RWPE1 (cell line): ENCODE data around the gene PTPRE.

Source experiments
- CTCF ChIA-PET: fragments of 350-600 bp; sonication (Branson Sonifier 250); formaldehyde crosslinking; extraction: SDS; loops from one replicate; lab custom pipeline; 2021; lab: Yijun Ruan, JAX
- POLR2A ChIA-PET: fragments of 400-600 bp; formaldehyde crosslinking; extraction: SDS; loops from one replicate; lab custom pipeline; 2020; ENCODE audit warnings: antibody characterized with exemption; ENCODE audit not compliant: low non-redundant PET; lab: Yijun Ruan, JAX
- DNase-seq: peaks from one replicate; pipeline ENCODE4 v3.0.0; 2012; ENCODE audit warnings: low spot score
- H3K27ac ChIP-seq: fragments of 450-650 bp; 2 replicates; pipeline ENCODE4 v1.5.1; 2017
- TF ChIP-seq, protein P1 (sequence below): fragments of 450-650 bp; conservative IDR thresholded peaks from 2 replicates; pipeline ENCODE4 v1.5.1; 2017; ENCODE audit warnings: low read depth, mild to moderate bottlenecking

The PTPRE gene

DNA sequence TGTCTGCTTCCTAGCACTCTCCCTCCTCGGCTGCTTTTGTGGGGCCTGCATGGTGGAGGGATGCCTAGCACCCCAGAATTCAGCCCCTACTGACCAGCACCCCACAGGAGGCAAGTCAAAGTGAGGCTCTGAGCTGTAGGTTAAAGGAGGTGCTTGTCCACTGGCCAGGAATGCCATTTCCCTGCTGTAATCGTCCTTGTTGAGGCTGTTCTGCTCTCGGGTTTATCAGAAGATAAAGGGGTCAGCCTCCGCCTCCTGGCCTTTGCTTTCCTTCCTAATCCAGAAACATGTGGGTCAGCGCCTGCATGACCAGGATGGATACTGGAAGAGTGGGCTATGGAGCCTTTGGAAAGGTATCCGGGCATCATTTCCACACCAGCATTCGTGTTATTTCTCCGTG lies 120.4 kb downstream of the PTPRE start:
- H3K27ac ChIP-seq: no peak overlapping the region
- no peak for DNase-seq
- CTCF ChIA-PET: interaction anchor here (1.4 to 1.6 kb wide), 2 partner anchors 9 to 11 kb away, joined by 3 to 8 read pairs; no protein-coding TSS in a partner anchor
- POLR2A ChIA-PET: no interaction called here
- TF ChIP-seq, protein P1, sequence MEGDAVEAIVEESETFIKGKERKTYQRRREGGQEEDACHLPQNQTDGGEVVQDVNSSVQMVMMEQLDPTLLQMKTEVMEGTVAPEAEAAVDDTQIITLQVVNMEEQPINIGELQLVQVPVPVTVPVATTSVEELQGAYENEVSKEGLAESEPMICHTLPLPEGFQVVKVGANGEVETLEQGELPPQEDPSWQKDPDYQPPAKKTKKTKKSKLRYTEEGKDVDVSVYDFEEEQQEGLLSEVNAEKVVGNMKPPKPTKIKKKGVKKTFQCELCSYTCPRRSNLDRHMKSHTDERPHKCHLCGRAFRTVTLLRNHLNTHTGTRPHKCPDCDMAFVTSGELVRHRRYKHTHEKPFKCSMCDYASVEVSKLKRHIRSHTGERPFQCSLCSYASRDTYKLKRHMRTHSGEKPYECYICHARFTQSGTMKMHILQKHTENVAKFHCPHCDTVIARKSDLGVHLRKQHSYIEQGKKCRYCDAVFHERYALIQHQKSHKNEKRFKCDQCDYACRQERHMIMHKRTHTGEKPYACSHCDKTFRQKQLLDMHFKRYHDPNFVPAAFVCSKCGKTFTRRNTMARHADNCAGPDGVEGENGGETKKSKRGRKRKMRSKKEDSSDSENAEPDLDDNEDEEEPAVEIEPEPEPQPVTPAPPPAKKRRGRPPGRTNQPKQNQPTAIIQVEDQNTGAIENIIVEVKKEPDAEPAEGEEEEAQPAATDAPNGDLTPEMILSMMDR: no peak

DNA sequence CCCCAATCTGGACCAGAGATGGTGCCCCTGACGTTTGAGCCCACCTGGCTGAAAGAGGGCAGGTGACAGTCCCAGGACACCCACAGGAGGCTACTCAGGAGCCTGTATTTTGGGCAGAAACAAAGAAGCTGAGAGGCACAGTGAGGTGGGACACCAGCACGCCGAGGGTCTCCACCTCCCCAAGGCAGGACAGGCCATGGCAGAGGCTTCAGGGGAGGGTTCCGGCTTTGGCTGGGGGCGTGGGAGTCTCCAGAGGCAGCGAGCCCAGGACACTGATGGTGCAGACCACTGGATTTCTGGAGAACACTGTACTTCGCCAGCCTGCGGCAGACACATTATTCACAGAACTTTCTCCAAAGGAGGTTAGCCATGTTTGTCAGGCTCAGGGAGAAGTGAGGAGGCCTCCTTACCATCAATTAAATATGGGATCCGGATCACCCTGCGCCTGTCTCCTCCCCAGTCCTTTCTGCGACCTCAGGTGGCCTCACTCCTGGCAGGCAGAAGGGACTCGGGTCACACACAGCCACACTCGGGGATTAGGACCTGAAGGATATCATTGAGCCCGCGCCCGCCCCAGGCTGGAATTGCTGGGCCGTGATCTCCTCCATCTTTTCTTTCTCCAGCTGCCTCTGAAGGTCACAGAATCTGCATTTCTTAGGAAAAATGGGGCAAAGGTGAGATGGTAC lies 121.1 kb downstream of the PTPRE start:
- no peak for DNase-seq
- POLR2A ChIA-PET: no interaction called here
- TF ChIP-seq, protein P1: no peak
- CTCF ChIA-PET: no interaction called here
- H3K27ac ChIP-seq: no peak overlapping the region

GRCh38 chr10:128028508-128029289 lies 121.8 kb downstream of the PTPRE start:
- DNase-seq: no peak
- POLR2A ChIA-PET: no interaction called here
- CTCF ChIA-PET: interaction anchor here (1.3 kb wide), 1 partner anchor 50 kb away, joined by 7 read pairs; no protein-coding TSS in a partner anchor
- H3K27ac ChIP-seq: no peak overlapping the region
- TF ChIP-seq, protein P1: no peak

- POLR2A ChIA-PET: no interaction called here
- TF ChIP-seq, protein P1: no peak
- CTCF ChIA-PET: interaction anchor here (1.3 kb wide), 1 partner anchor 49 kb away, joined by 7 read pairs; no protein-coding TSS in a partner anchor
- no peak overlapping the region for H3K27ac ChIP-seq
- no peak for DNase-seq
Measured at GRCh38 chr10:128029290-128029651, 122.4 kb downstream of the PTPRE start.

GRCh38 chr10:128029731-128030369 lies 122.9 kb downstream of the PTPRE start:
- DNase-seq: no peak
- TF ChIP-seq, protein P1: no peak
- no peak overlapping the region for H3K27ac ChIP-seq
- CTCF ChIA-PET: interaction anchor here (1.3 kb wide), 1 partner anchor 48 kb away, joined by 7 read pairs; no protein-coding TSS in a partner anchor
- POLR2A ChIA-PET: no interaction called here

GRCh38 chr10:128030498-128031072 lies 123.7 kb downstream of the PTPRE start:
- ChIA-PET CTCF (interaction anchor here (0.6 kb wide), 1 partner anchor 253 kb away, joined by 3 read pairs; no protein-coding TSS in a partner anchor), POLR2A (no interaction called here)
- DNase-seq: no peak
- TF ChIP-seq, protein P1: no peak
- H3K27ac ChIP-seq: no peak overlapping the region
